Tibial nerve (tissue), 4 donors: ENCODE results near the gene C22orf39. TPM values are rescaled to one million over a fixed set of nuclear protein-coding genes. Genes with fewer than 3 reads are reported as not detected.

ENCODE experiments used
- DNase-seq, 2 donors: peaks; one replicate each; pipeline ENCODE4 v3.0.0-alpha.2; 2019; ENCODE audit warnings: low spot score in 2 of 2
- H3K27ac ChIP-seq, 4 donors: fragments of 200-600 bp; sonication (generic) in 3 of 4; one replicate each; pipeline ENCODE4 v1.5.1; 2017 to 2019; ENCODE audit warnings: mild to moderate bottlenecking in 1 of 4
- H3K27me3 ChIP-seq, 2 donors: fragments of 200-600 bp; sonication (generic) in 1 of 2; one replicate each; pipeline versions ENCODE4 v1.5.1 to v1.6.0; 2017 to 2019
- H3K36me3 ChIP-seq, 3 donors: fragments of 200-600 bp; sonication (generic); one replicate each; pipeline ENCODE4 v1.5.1; 2018 to 2019
- H3K4me1 ChIP-seq, 4 donors: fragments of 200-600 bp; sonication (generic) in 3 of 4; one replicate each; pipeline ENCODE4 v1.5.1; 2017 to 2019
- H3K4me3 ChIP-seq, 4 donors: fragments of 200-600 bp; sonication (generic) in 3 of 4; one replicate each; pipeline ENCODE4 v1.5.1; 2017 to 2019; ENCODE audit warnings: mild to moderate bottlenecking in 1 of 4, moderate library complexity in 1 of 4
- H3K9me3 ChIP-seq, 4 donors: fragments of 200-600 bp; sonication (generic) in 3 of 4; one replicate each; pipeline ENCODE4 v1.5.1; 2017 to 2019
- EP300 ChIP-seq, 2 donors: sonication (generic); formaldehyde crosslinking; IDR thresholded peaks; one replicate each; pipeline ENCODE4 v1.6.1; 2017; ENCODE audit warnings: antibody characterized with exemption in 2 of 2, mild to moderate bottlenecking in 1 of 2
- POLR2A ChIP-seq, 2 donors: fragments of 450-650 bp; IDR thresholded peaks; one replicate each; pipeline ENCODE4 v1.6.1; 2017; ENCODE audit warnings: antibody characterized with exemption in 2 of 2, mild to moderate bottlenecking in 2 of 2, moderate library complexity in 2 of 2
- WGBS, 2 donors: methylation state at CpG; one replicate each; pipeline ENCODE4 v1.1.5; 2018; 5-methylcytosine and 5-hydroxymethylcytosine counted together
- total RNA-seq, 4 donors: library from RNA; depleted of rRNA; stranded (reverse); fragments of >200 nt; gene quantifications; one replicate each; pipeline ENCODE4 v1.1.0, GENCODE V29; 2016
- TF ChIP-seq, protein P1 (sequence below), 5 experiments: fragments of 200-600 bp in 3 of 5; fragments of 450-650 bp in 2 of 5; sonication (generic) in 3 of 5; IDR thresholded peaks; one replicate each; pipeline ENCODE4 v1.5.1; 2016 to 2019; ENCODE audit warnings: antibody characterized with exemption in 5 of 5, mild to moderate bottlenecking in 3 of 5, moderate library complexity in 2 of 5

Gene C22orf39
- total RNA-seq, 4 donors from 2014 or later: 58.5 to 101 (median 75.1) TPM

DNA sequence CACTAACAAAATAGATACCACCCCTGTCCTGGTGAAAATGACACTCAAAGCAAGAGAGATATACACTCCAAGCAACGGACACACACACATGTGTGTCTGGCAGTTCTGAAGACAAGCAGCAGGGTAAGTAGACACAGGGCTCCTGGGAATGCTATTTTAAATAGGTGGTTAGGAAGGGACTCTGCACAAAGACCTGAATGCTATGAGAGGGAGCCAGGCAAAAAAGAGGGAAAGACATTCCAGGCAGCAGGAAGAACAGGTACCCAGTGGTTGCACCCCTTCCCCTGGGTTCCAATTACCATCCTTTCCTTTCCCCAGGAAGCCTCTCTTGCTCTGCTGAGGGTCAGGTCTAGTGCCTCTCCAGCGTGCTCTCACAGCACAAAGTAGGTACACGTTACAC is 28.5 kb upstream of the C22orf39 start:
- TF ChIP-seq POLR2A (IDR thresholded peaks at IDR 0.05) (no peak), EP300 (IDR thresholded peaks at IDR 0.05) (no peak)
- TF ChIP-seq, protein P1, sequence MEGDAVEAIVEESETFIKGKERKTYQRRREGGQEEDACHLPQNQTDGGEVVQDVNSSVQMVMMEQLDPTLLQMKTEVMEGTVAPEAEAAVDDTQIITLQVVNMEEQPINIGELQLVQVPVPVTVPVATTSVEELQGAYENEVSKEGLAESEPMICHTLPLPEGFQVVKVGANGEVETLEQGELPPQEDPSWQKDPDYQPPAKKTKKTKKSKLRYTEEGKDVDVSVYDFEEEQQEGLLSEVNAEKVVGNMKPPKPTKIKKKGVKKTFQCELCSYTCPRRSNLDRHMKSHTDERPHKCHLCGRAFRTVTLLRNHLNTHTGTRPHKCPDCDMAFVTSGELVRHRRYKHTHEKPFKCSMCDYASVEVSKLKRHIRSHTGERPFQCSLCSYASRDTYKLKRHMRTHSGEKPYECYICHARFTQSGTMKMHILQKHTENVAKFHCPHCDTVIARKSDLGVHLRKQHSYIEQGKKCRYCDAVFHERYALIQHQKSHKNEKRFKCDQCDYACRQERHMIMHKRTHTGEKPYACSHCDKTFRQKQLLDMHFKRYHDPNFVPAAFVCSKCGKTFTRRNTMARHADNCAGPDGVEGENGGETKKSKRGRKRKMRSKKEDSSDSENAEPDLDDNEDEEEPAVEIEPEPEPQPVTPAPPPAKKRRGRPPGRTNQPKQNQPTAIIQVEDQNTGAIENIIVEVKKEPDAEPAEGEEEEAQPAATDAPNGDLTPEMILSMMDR (IDR thresholded peaks at IDR 0.05): no peak
- DNase-seq: no peak

DNA sequence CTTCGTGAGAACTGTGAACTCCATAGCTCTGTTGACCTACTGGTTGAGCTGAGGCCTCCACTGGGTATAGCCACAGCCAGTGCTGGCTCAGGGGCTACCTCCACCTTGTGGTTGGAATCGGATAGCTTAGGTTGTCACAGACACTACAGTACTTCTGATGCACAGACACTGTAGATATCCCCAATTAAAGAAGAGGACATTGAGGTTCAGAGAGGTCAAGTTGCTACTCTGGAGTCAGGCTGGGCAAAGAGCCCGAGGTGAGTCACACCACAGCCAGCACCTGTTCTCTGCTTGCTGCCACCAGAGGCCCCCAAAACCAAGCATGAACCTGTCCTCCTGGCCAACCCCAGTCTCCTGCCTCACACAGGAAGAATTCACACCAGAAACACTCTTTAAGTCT is 26.1 kb upstream of the C22orf39 start:
- Histone ChIP-seq H3K9me3 (no peaks in the 10 kb centered on the region), H3K36me3 (peaks cover 0 to 68% (median 19%) of the 10 kb centered on the region in 3 donors)

More for the DNA sequence above, 28.5 kb upstream of the C22orf39 start:
- no peak overlapping the region for H3K4me3 ChIP-seq
- H3K4me1 ChIP-seq: peaks cover 0 to 41% (median 16%) of the 10 kb centered on the region in 4 donors
- peaks cover 0 to 44% (median 0%) of the 10 kb centered on the region in 3 donors for H3K36me3 ChIP-seq
- H3K27me3 ChIP-seq: no peaks in the 10 kb centered on the region
- no peaks in the 10 kb centered on the region for H3K9me3 ChIP-seq
- no peak overlapping the region for H3K27ac ChIP-seq
- 64 to 67% methylated on average over 3 of the region's 3 CpGs for WGBS, 2 donors

DNA sequence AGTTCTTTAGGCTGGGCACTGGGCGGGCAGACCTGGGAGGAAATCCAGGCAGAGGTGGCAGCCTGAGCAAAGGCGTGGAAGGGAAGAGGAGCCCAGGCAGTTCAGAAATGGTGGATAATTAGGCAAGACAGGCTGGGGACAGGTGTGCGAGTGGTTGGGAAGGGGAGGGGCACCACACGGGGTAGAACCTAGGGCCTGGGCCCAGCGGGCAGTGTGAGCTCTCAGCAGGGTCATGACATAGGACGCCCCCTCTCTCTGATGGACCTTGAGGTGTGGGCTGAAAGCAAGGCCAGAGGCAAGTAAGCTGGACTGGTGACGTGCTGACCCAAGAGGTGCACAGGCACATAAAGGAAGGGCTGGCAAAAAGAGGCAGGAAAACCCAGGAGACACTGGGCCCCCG is 24.7 kb upstream of the C22orf39 start:
- H3K9me3 ChIP-seq: no peaks in the 10 kb centered on the region

More for the DNA sequence above, 26.1 kb upstream of the C22orf39 start:
- Histone ChIP-seq H3K4me3 (no peak overlapping the region), H3K27ac (no peak overlapping the region), H3K4me1 (peaks cover 0 to 33% (median 12%) of the 10 kb centered on the region in 4 donors), H3K27me3 (no peaks in the 10 kb centered on the region)
- no peak for TF ChIP-seq EP300 (IDR thresholded peaks at IDR 0.05)
- TF ChIP-seq POLR2A (IDR thresholded peaks at IDR 0.05): no peak
- TF ChIP-seq, protein P1 (IDR thresholded peaks at IDR 0.05): no peak
- 53 to 79% methylated on average over 2 to 3 of the region's 3 CpGs for WGBS, 2 donors
- no peak for DNase-seq

DNA sequence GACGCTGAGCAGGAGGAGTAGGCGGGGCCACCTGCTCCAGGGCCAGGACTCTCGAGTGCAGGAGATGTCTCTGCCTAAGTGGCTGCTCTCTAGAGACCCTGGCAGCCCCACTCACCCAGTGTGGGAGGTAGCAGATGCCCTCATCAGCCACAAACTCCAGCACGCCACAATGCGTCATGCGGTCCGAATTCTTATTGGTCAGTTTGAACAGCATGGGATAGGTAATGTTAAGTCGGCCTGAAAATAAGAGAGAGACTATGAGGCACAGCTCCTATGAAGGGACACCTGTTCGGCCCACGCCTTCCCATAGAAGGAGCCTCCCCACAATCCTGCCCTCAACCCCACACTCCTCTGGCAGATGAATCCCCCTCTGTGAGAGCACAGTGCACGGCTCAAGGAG is 24.1 kb upstream of the C22orf39 start:
- Histone ChIP-seq H3K27me3 (no peaks in the 10 kb centered on the region), H3K4me3 (no peak overlapping the region), H3K4me1 (peaks cover 0 to 14% (median 0%) of the 10 kb centered on the region in 4 donors), H3K36me3 (peaks cover 0 to 89% (median 31%) of the 10 kb centered on the region in 3 donors), H3K9me3 (no peaks in the 10 kb centered on the region), H3K27ac (no peak overlapping the region)
- 87 to 90% methylated on average over 11 of the region's 11 CpGs for WGBS, 2 donors
- DNase-seq: no peak
- TF ChIP-seq EP300 (IDR thresholded peaks at IDR 0.05): no peak
- no peak for TF ChIP-seq POLR2A (IDR thresholded peaks at IDR 0.05)

More for the DNA sequence above, 24.7 kb upstream of the C22orf39 start:
- no peaks in the 10 kb centered on the region for H3K27me3 ChIP-seq
- H3K27ac ChIP-seq: no peak overlapping the region
- WGBS, 2 donors: 90 to 92% methylated on average over 8 of the region's 8 CpGs
- TF ChIP-seq EP300 (IDR thresholded peaks at IDR 0.05) (no peak), POLR2A (IDR thresholded peaks at IDR 0.05) (no peak)
- TF ChIP-seq, protein P1 (IDR thresholded peaks at IDR 0.05): no peak
- H3K36me3 ChIP-seq: peaks cover 0 to 82% (median 31%) of the 10 kb centered on the region in 3 donors
- H3K4me1 ChIP-seq: peaks cover 0 to 21% (median 4%) of the 10 kb centered on the region in 4 donors
- no peak overlapping the region for H3K4me3 ChIP-seq
- no peak for DNase-seq

DNA sequence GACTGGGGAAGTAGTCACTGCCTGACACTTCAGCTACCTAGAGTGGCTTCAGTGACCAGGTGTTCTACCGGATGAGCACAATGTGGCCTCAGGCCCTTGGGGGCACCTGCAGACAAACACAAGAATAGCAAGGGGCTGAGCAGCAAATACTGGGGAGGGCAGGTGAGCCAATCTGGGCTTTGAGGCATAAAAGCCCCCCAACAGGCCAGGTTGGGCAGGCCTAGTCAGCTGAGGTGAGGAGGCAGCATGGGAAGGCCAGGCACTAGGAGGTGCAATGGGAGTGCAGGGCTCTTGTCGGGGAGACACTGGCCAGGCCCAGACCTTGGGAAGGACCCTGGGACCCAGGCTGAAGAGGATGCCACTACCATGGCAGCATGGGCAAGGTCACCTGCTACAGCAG is 22.5 kb upstream of the C22orf39 start:
- TF ChIP-seq, protein P1 (IDR thresholded peaks at IDR 0.05): no peak
- TF ChIP-seq EP300 (IDR thresholded peaks at IDR 0.05) (no peak), POLR2A (IDR thresholded peaks at IDR 0.05) (no peak)
- Histone ChIP-seq H3K9me3 (no peaks in the 10 kb centered on the region), H3K36me3 (peaks cover 0 to 100% (median 39%) of the 10 kb centered on the region in 3 donors), H3K4me1 (no peaks in the 10 kb centered on the region), H3K27me3 (no peaks in the 10 kb centered on the region), H3K27ac (no peak overlapping the region), H3K4me3 (no peak overlapping the region)
- WGBS, 2 donors: 88 to 92% methylated on average over 2 of the region's 2 CpGs
- no peak for DNase-seq
